Measurements from ENCODE around the gene PKD2.

The PKD2 gene

GRCh38 chr4:88110826-88111225, 103.4 kb downstream of the PKD2 start:
- TF ChIP-seq CTCF (IDR thresholded peaks at IDR 0.05): no peak

GRCh38 chr4:88112856-88113255, 105.4 kb downstream of the PKD2 start:
- no peak for TF ChIP-seq CTCF (IDR thresholded peaks at IDR 0.05)

GRCh38 chr4:88115587-88115986, 108.2 kb downstream of the PKD2 start:
- TF ChIP-seq CTCF (IDR thresholded peaks at IDR 0.05): no peak

GRCh38 chr4:88119943-88120342, 112.5 kb downstream of the PKD2 start:
- no peak for TF ChIP-seq CTCF (IDR thresholded peaks at IDR 0.05)
